Smooth muscle cell (in vitro differentiated cells): ENCODE data around the gene HOXB5. TPM values are rescaled to one million over a fixed set of nuclear protein-coding genes. Genes with fewer than 3 reads are reported as not detected.
A peak's percentile ranks its signal among the peaks of the same experiment; 100 is the strongest.

ENCODE experiments used
- DNase-seq: peaks from one replicate; lab custom pipeline; 2025; ENCODE audit not compliant: unreplicated experiment; lab: John Stamatoyannopoulos, UW
- H2AFZ ChIP-seq: fragments of 200-600 bp; sonication (generic); 2 replicates; pipeline ENCODE4 v1.6.0; 2016; ENCODE audit warnings: antibody characterized with exemption, low read depth, mild to moderate bottlenecking
- H3F3A ChIP-seq: fragments of 200-600 bp; sonication (generic); 2 replicates; pipeline ENCODE4 v1.6.0; 2017; ENCODE audit warnings: antibody characterized with exemption, low read depth
- H3K27ac ChIP-seq: fragments of 200-600 bp; sonication (generic); 2 replicates; pipeline ENCODE4 v1.5.1; 2016; ENCODE audit warnings: low read depth, mild to moderate bottlenecking
- H3K27me3 ChIP-seq: fragments of 200-600 bp; sonication (generic); 2 replicates; pipeline ENCODE4 v1.6.1; 2016; ENCODE audit warnings: low read depth, mild to moderate bottlenecking
- H3K36me3 ChIP-seq: fragments of 200-600 bp; sonication (generic); 2 replicates; pipeline ENCODE4 v1.5.1; 2016; ENCODE audit warnings: low read depth
- H3K4me1 ChIP-seq: fragments of 200-600 bp; sonication (generic); 2 replicates; pipeline ENCODE4 v1.5.1; 2016; ENCODE audit warnings: low read depth
- H3K4me2 ChIP-seq: fragments of 200-600 bp; sonication (generic); 2 replicates; pipeline ENCODE4 v1.6.0; 2016; ENCODE audit warnings: mild to moderate bottlenecking
- H3K4me3 ChIP-seq: fragments of 200-600 bp; sonication (generic); 2 replicates; pipeline ENCODE4 v1.5.1; 2016; ENCODE audit warnings: mild to moderate bottlenecking
- H3K79me2 ChIP-seq: fragments of 200-600 bp; sonication (generic); 2 replicates; pipeline ENCODE4 v1.6.0; 2016; ENCODE audit warnings: low read depth, mild to moderate bottlenecking
- H3K9ac ChIP-seq: fragments of 200-600 bp; sonication (generic); 2 replicates; pipeline ENCODE4 v1.6.0; 2016; ENCODE audit warnings: low read depth
- H3K9me3 ChIP-seq: fragments of 200-600 bp; sonication (generic); replicated peaks from 2 replicates; pipeline ENCODE4 v1.5.1; 2016; ENCODE audit warnings: low read depth
- H4K20me1 ChIP-seq: fragments of 200-600 bp; sonication (generic); 2 replicates; pipeline ENCODE4 v1.6.0; 2016; ENCODE audit warnings: low read depth
- CTCF ChIP-seq: fragments of 200-600 bp; sonication (generic); IDR thresholded peaks from 2 replicates; pipeline ENCODE4 v1.5.1; 2017; ENCODE audit warnings: borderline replicate concordance, mild to moderate bottlenecking, antibody characterized with exemption; ENCODE audit not compliant: insufficient read depth, poor library complexity, severe bottlenecking
- WGBS: methylation state at CpG from one replicate; pipeline ENCODE4 v1.1.7; 2016; ENCODE audit warnings: low lambda C conversion rate; 5-methylcytosine and 5-hydroxymethylcytosine counted together
- polyA plus RNA-seq: library from polyadenylated mRNA; unstranded; fragments of >200 nt; fragmentation: Nextera tagmentation; extraction: Ambion mirVana; gene quantifications from 2 replicates; pipeline ENCODE4 v1.2.1, GENCODE V29; 2016
- total RNA-seq: library from RNA; depleted of rRNA; stranded (reverse); fragments of >200 nt; gene quantifications from 2 replicates; pipeline ENCODE4 v1.2.3, GENCODE V29; 2014

The HOXB5 gene
- total and polyA plus RNA-seq, 2 experiments from 2014 or later = 0.49 to 1.8 TPM

- Histone ChIP-seq H3K27me3 (peaks cover 14% of the 10 kb centered on the region), H3K9ac (peak overlapping the region; percentile 69), H3K9me3 (no peaks in the 10 kb centered on the region), H3K79me2 (peaks cover 89% of the 10 kb centered on the region), H4K20me1 (peaks cover 92% of the 10 kb centered on the region), H3F3A (peaks cover 13% of the 10 kb centered on the region), H3K4me2 (peak overlapping the region; percentile 98), H2AFZ (no peak overlapping the region), H3K27ac (peak overlapping the region; percentile 79), H3K4me1 (peaks cover 17% of the 10 kb centered on the region), H3K36me3 (no peaks in the 10 kb centered on the region), H3K4me3 (peak overlapping the region; percentile 57)
- no peak for TF ChIP-seq CTCF
- no peak for DNase-seq
- 14% methylated on average over 26 of the region's 26 CpGs for WGBS
Observed at GRCh38 chr17:48596735-48597527, 3.4 kb upstream of the HOXB5 start.

- no peak overlapping the region for H2AFZ ChIP-seq
- H3K36me3 ChIP-seq = no peaks in the 10 kb centered on the region
- TF ChIP-seq CTCF = no peak
- H3K9ac ChIP-seq = peak overlapping the region; percentile 69
- WGBS = 23% methylated on average over 54 of the region's 54 CpGs
- no peaks in the 10 kb centered on the region for H3K9me3 ChIP-seq
- H4K20me1 ChIP-seq = peaks cover 92% of the 10 kb centered on the region
- peaks cover 5% of the 10 kb centered on the region for H3F3A ChIP-seq
- no peak for DNase-seq
- H3K27me3 ChIP-seq = peaks cover 14% of the 10 kb centered on the region
- peak overlapping the region; percentile 57 for H3K4me3 ChIP-seq
- peaks cover 15% of the 10 kb centered on the region for H3K4me1 ChIP-seq
- peak overlapping the region; percentile 79 for H3K27ac ChIP-seq
- peak overlapping the region; percentile 98 for H3K4me2 ChIP-seq
- H3K79me2 ChIP-seq = peaks cover 86% of the 10 kb centered on the region
Observed at GRCh38 chr17:48596000-48596734, 2.6 kb upstream of the HOXB5 start.

- peak overlapping the region; percentile 79 for H3K27ac ChIP-seq
- H4K20me1 ChIP-seq = peaks cover 92% of the 10 kb centered on the region
- no peak overlapping the region for H2AFZ ChIP-seq
- peaks cover 16% of the 10 kb centered on the region for H3K27me3 ChIP-seq
- H3K79me2 ChIP-seq = peaks cover 86% of the 10 kb centered on the region
- no peak for DNase-seq
- no peak for TF ChIP-seq CTCF
- no peaks in the 10 kb centered on the region for H3K9me3 ChIP-seq
- no peak overlapping the region for H3K4me3 ChIP-seq
- WGBS = 54% methylated on average over 25 of the region's 25 CpGs
- no peaks in the 10 kb centered on the region for H3K36me3 ChIP-seq
- H3K4me1 ChIP-seq = peaks cover 13% of the 10 kb centered on the region
- peak overlapping the region; percentile 98 for H3K4me2 ChIP-seq
- H3K9ac ChIP-seq = no peak overlapping the region
- peaks cover 4% of the 10 kb centered on the region for H3F3A ChIP-seq
Observed at GRCh38 chr17:48595278-48595999, 1.9 kb upstream of the HOXB5 start.
